NCI-H2196 (cell line): ENCODE measurements around the gene EDC4.

Experiments
- DNase-seq: peaks from one replicate; lab custom pipeline; 2025; ENCODE audit not compliant: unreplicated experiment; lab: John Stamatoyannopoulos, UW

The EDC4 gene

GRCh38 chr16:67930678-67931211 lies 57.9 kb downstream of the EDC4 start:
- no peak for DNase-seq
